MM.1S (cell line): ENCODE data around the gene SPAG17.

Experiments used
- CTCF ChIP-seq: fragments of 300-600 bp; sonication (generic); IDR thresholded peaks from 2 replicates; pipeline ENCODE4 v1.5.1; 2016; ENCODE audit warnings: antibody characterized with exemption, low read length, mixed read lengths
- EZH2 ChIP-seq: fragments of 300-600 bp; sonication (generic); optimal IDR thresholded peaks from 2 replicates; pipeline ENCODE3; 2017; ENCODE audit warnings: low read depth, mild to moderate bottlenecking, antibody characterized with exemption, low read length, mixed read lengths
- EZH2phosphoT487 ChIP-seq: fragments of 300-600 bp; sonication (generic); IDR thresholded peaks from 2 replicates; pipeline ENCODE4 v1.6.1; 2018; ENCODE audit warnings: antibody characterized with exemption, low read length

- TF ChIP-seq CTCF: no peak
- no peak for TF ChIP-seq EZH2
- no peak for TF ChIP-seq EZH2phosphoT487
These were observed 152.1 kb downstream of the SPAG17 start for GRCh38 chr1:118032883-118033282.
